ENCODE measurements around the gene GLRX.

DNA sequence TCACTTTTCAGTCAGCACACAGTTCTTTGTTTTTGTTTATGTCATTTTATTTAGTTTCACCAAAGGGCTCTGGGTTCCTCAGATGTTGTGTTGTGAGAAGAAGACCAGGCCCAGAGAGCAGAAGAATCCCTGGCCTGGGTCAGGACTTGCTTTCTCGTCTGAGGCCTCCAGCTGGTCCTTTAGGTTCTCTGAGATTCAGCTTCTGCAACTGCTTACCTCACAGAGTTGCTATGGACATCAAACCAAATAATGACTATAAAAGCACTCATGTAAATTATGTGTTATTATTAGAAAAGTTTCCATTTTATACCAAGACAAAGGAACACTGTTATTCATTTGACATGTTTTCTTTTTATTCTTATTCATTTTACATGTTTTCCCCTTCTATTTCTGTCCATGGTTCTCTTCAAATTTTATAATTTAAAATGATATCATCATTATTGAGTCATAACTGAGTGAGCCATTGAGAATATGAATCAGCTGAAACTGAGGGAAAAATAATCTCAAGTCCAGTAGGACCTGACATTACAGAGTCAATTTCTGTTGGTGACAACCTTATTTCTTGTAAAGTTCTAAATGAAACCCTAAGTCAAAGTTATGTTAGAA, 44.0 kb upstream of the GLRX start:
- TF ChIP-seq ZBTB38 (CRISPR knock-in tag; IDR thresholded peaks at IDR 0.05): no peak
- no peak for TF ChIP-seq BHLHE40 (IDR thresholded peaks at IDR 0.05; ENCODE audit: low read length)
- TF ChIP-seq MZF1 (CRISPR knock-in tag; IDR thresholded peaks at IDR 0.05; ENCODE audit: borderline replicate concordance): no peak
- no peak for TF ChIP-seq ZNF232 (CRISPR knock-in tag; IDR thresholded peaks at IDR 0.05; ENCODE audit: borderline replicate concordance)
- no peak for TF ChIP-seq LCORL (IDR thresholded peaks at IDR 0.05)
- no peak for TF ChIP-seq LCORL (CRISPR knock-in tag; IDR thresholded peaks at IDR 0.05)
- TF ChIP-seq ZNF414 (CRISPR knock-in tag; IDR thresholded peaks at IDR 0.05): no peak
- TF ChIP-seq ZBTB43 (CRISPR knock-in tag; conservative IDR thresholded peaks at IDR 0.05): no peak
- no peak for TF ChIP-seq TP53 (CRISPR knock-in tag; conservative IDR thresholded peaks at IDR 0.05)
- TF ChIP-seq, protein P1, sequence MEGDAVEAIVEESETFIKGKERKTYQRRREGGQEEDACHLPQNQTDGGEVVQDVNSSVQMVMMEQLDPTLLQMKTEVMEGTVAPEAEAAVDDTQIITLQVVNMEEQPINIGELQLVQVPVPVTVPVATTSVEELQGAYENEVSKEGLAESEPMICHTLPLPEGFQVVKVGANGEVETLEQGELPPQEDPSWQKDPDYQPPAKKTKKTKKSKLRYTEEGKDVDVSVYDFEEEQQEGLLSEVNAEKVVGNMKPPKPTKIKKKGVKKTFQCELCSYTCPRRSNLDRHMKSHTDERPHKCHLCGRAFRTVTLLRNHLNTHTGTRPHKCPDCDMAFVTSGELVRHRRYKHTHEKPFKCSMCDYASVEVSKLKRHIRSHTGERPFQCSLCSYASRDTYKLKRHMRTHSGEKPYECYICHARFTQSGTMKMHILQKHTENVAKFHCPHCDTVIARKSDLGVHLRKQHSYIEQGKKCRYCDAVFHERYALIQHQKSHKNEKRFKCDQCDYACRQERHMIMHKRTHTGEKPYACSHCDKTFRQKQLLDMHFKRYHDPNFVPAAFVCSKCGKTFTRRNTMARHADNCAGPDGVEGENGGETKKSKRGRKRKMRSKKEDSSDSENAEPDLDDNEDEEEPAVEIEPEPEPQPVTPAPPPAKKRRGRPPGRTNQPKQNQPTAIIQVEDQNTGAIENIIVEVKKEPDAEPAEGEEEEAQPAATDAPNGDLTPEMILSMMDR (CRISPR knock-in tag; IDR thresholded peaks at IDR 0.05): no peak
- TF ChIP-seq SRSF1 (optimal IDR thresholded peaks at IDR 0.05; ENCODE audit: low read depth, low read length): no peak
- no peak for TF ChIP-seq ZBTB20 (CRISPR knock-in tag; IDR thresholded peaks at IDR 0.05; ENCODE audit: borderline replicate concordance, low read depth)
- TF ChIP-seq ZMYM4 (CRISPR knock-in tag; IDR thresholded peaks at IDR 0.05): no peak

All from HepG2 (cell line).